Keratinocyte (primary cell): Measurements from ENCODE around the gene RAD9A. TPM values are rescaled to one million over a fixed set of nuclear protein-coding genes. Genes with fewer than 3 reads are reported as not detected.
A peak's percentile ranks its signal among the peaks of the same experiment; 100 is the strongest.

ENCODE experiments used
- DNase-seq: peaks from one replicate; pipeline ENCODE4 v3.0.0-alpha.2; 2011; ENCODE audit warnings: low read depth, missing footprints, low spot score
- FAIRE-seq: peaks from 2 replicates; lab custom pipeline; 2011; peaks lifted over from hg19 to GRCh38; lab: Jason Lieb, UNC
- H2AFZ ChIP-seq: 2 replicates; pipeline ENCODE4 v1.6.0; 2012; ENCODE audit warnings: low read length, control low read depth, inconsistent platforms; ENCODE audit not compliant: control insufficient read depth
- H3K27ac ChIP-seq: 2 replicates; pipeline ENCODE4 v1.5.1; 2011; ENCODE audit warnings: low read length; ENCODE audit not compliant: control insufficient read depth, insufficient read depth
- H3K27me3 ChIP-seq: 3 replicates; pipeline ENCODE4 v1.6.0; 2011; ENCODE audit warnings: low read length; ENCODE audit not compliant: control insufficient read depth, insufficient read depth; ENCODE audit errors: extremely low read depth
- H3K36me3 ChIP-seq, 2 experiments: 2 replicates in 1 of 2; 3 replicates in 1 of 2; pipeline ENCODE4 v1.5.1; 2011; ENCODE audit warnings: low read length in 2 of 2, mild to moderate bottlenecking in 1 of 2; ENCODE audit not compliant: control insufficient read depth in 2 of 2, insufficient read depth in 2 of 2; ENCODE audit errors: extremely low read depth in 1 of 2
- H3K4me1 ChIP-seq: 3 replicates; pipeline ENCODE4 v1.5.1; 2011; ENCODE audit warnings: low read length; ENCODE audit not compliant: control insufficient read depth, insufficient read depth; ENCODE audit errors: extremely low read depth
- H3K4me2 ChIP-seq: 3 replicates; pipeline ENCODE4 v1.6.0; 2011; ENCODE audit warnings: low read depth, low read length; ENCODE audit not compliant: control insufficient read depth, insufficient read depth; ENCODE audit errors: extremely low read depth
- H3K4me3 ChIP-seq, 3 experiments: fragments of 200-600 bp in 1 of 3; sonication (generic) in 1 of 3; 2 replicates in 2 of 3; 3 replicates in 1 of 3; pipeline ENCODE4 v1.5.1; 2011 to 2016; ENCODE audit warnings: low read length in 3 of 3, mild to moderate bottlenecking in 3 of 3, control low read depth in 2 of 3, inconsistent platforms in 1 of 3, low read depth in 1 of 3, mixed read lengths in 1 of 3, mixed run types in 1 of 3, moderate library complexity in 1 of 3; ENCODE audit not compliant: control insufficient read depth in 2 of 3, insufficient read depth in 2 of 3; ENCODE audit errors: extremely low read depth in 1 of 3
- H3K79me2 ChIP-seq: 2 replicates; pipeline ENCODE4 v1.6.0; 2012; ENCODE audit warnings: low read length; ENCODE audit not compliant: control insufficient read depth, insufficient read depth
- H3K9ac ChIP-seq: 3 replicates; pipeline ENCODE4 v1.6.0; 2011; ENCODE audit warnings: low read length; ENCODE audit not compliant: control insufficient read depth, insufficient read depth; ENCODE audit errors: extremely low read depth
- H3K9me1 ChIP-seq: 3 replicates; pipeline ENCODE4 v1.6.0; 2011; ENCODE audit warnings: low read length; ENCODE audit not compliant: control insufficient read depth, insufficient read depth; ENCODE audit errors: extremely low read depth
- H3K9me3 ChIP-seq: 2 replicates; pipeline ENCODE4 v1.5.1; 2012; ENCODE audit warnings: low read depth, low read length; ENCODE audit not compliant: control insufficient read depth
- H4K20me1 ChIP-seq: 3 replicates; pipeline ENCODE4 v1.6.0; 2011; ENCODE audit warnings: low read length; ENCODE audit not compliant: control insufficient read depth, insufficient read depth; ENCODE audit errors: extremely low read depth
- CTCF ChIP-seq, 3 experiments: IDR thresholded peaks in 1 of 3; conservative IDR thresholded peaks in 1 of 3; optimal IDR thresholded peaks in 1 of 3; 2 replicates in 2 of 3; 3 replicates in 1 of 3; pipeline versions ENCODE3 to v1.5.1; 2011; ENCODE audit warnings: low read length in 3 of 3, mild to moderate bottlenecking in 3 of 3, moderate library complexity in 2 of 3, control low read depth in 1 of 3, inconsistent platforms in 1 of 3; ENCODE audit not compliant: insufficient read depth in 2 of 3; ENCODE audit errors: extremely low read depth in 1 of 3
- EZH2 ChIP-seq: IDR thresholded peaks from one replicate; pipeline ENCODE4 v1.6.1; 2012; ENCODE audit warnings: inconsistent platforms, mild to moderate bottlenecking, low read length, moderate library complexity
- dilution Hi-C: fragments of 300-500 bp; cut with MboI; formaldehyde crosslinking; loops from one replicate; pipeline ENCODE4 v1.7.0; 2020; ENCODE audit warnings: low sequenced_read_pairs; ENCODE audit not compliant: extremely low pct_ligation_motif_present
- polyA plus RNA-seq, 5 experiments: library from polyadenylated mRNA; depleted of rRNA in 3 of 5; stranded (reverse) in 3 of 5; stranded (forward) in 1 of 5; unstranded in 1 of 5; fragments of >200 nt; gene quantifications; 1 replicate in 1 of 5; 2 replicates in 3 of 5; 3 replicates in 1 of 5; pipeline versions ENCODE4 v1.2.1 to v1.2.3, GENCODE V29; 2011 to 2012; ENCODE audit warnings: missing spikeins in 2 of 5, low read depth in 1 of 5, low replicate concordance in 1 of 5

RAD9A gene
- polyA plus RNA-seq, 1 donor (not counting 4 experiments of a cell fraction or from before 2014, with no cell fraction given), result 5.7 TPM

GRCh38 chr11:67438158-67438902 lies 46.5 kb downstream of the RAD9A start:
- DNase-seq, result no peak
- Histone ChIP-seq H3K36me3 (peaks cover 12 to 29% of the 10 kb centered on the region in 2 experiments), H3K9ac (no peak overlapping the region), H3K27ac (no peak overlapping the region), H3K4me3 (no peak overlapping the region), H3K9me3 (no peaks in the 10 kb centered on the region), H3K27me3 (no peaks in the 10 kb centered on the region), H3K4me1 (peaks cover 6% of the 10 kb centered on the region), H3K4me2 (no peak overlapping the region), H4K20me1 (peaks cover 5% of the 10 kb centered on the region), H2AFZ (no peak overlapping the region), H3K79me2 (peaks cover 15% of the 10 kb centered on the region), H3K9me1 (no peaks in the 10 kb centered on the region)
- dilution Hi-C loops, result no loop called here
- no peak for TF ChIP-seq EZH2
- TF ChIP-seq CTCF (optimal IDR thresholded peaks at IDR 0.05 in 1 of 3, IDR thresholded peaks at IDR 0.05 in 1 of 3, conservative IDR thresholded peaks at IDR 0.05 in 1 of 3; ENCODE audit: extremely low read depth in 1 of 3, insufficient read depth in 2 of 3, low read length in 3 of 3), result no peak
- no peak for FAIRE-seq

GRCh38 chr11:67439321-67440228 lies 47.8 kb downstream of the RAD9A start:
- Histone ChIP-seq H3K4me3 (no peak overlapping the region), H3K9me3 (no peaks in the 10 kb centered on the region), H3K36me3 (peaks cover under 1 to 17% of the 10 kb centered on the region in 2 experiments), H3K9ac (no peak overlapping the region), H2AFZ (no peak overlapping the region), H3K9me1 (no peaks in the 10 kb centered on the region), H3K4me2 (no peak overlapping the region), H3K27me3 (no peaks in the 10 kb centered on the region), H3K4me1 (peaks cover 6% of the 10 kb centered on the region), H3K79me2 (peaks cover 15% of the 10 kb centered on the region), H3K27ac (no peak overlapping the region), H4K20me1 (peaks cover 5% of the 10 kb centered on the region)
- no peak for FAIRE-seq
- DNase-seq, result no peak
- TF ChIP-seq EZH2, result no peak
- peak; percentile 40 to 71 (median 54) for TF ChIP-seq CTCF (optimal IDR thresholded peaks at IDR 0.05 in 1 of 3, IDR thresholded peaks at IDR 0.05 in 1 of 3, conservative IDR thresholded peaks at IDR 0.05 in 1 of 3; ENCODE audit: extremely low read depth in 1 of 3, insufficient read depth in 2 of 3, low read length in 3 of 3)
- dilution Hi-C loops, result no loop called here
